Left ventricle myocardium inferior (tissue), 1 donor: ENCODE data around the gene FOXK1. TPM values are rescaled to one million over a fixed set of nuclear protein-coding genes. Genes with fewer than 3 reads are reported as not detected.
A peak's percentile ranks its signal among the peaks of the same experiment; 100 is the strongest.

Experiments
- DNase-seq: peaks from one replicate; pipeline ENCODE4 v3.0.0-alpha.2; 2020
- H3K27ac ChIP-seq: fragments of 200-600 bp; replicated peaks from 2 replicates; pipeline ENCODE4 v1.8.0; 2021
- H3K27me3 ChIP-seq: fragments of 200-600 bp; 2 replicates; pipeline ENCODE4 v1.8.0; 2021; ENCODE audit warnings: low read depth
- H3K36me3 ChIP-seq: fragments of 200-600 bp; 2 replicates; pipeline ENCODE4 v1.8.0; 2021
- H3K4me1 ChIP-seq: fragments of 200-600 bp; 2 replicates; pipeline ENCODE4 v1.8.0; 2021
- H3K4me3 ChIP-seq: fragments of 200-600 bp; 2 replicates; pipeline ENCODE4 v1.8.0; 2021; ENCODE audit warnings: mild to moderate bottlenecking, moderate library complexity
- H3K9me3 ChIP-seq: fragments of 200-600 bp; replicated peaks from 2 replicates; pipeline ENCODE4 v1.8.0; 2021
- intact Hi-C: fragments of 100-400 bp; cut with micrococcal nuclease; formaldehyde crosslinking; loops from one replicate; pipeline ENCODE4 v1.11.0; 2022
- total RNA-seq: library from RNA; stranded (reverse); fragmentation: NEBNext Ultra II Directional; extraction: Animal tissue kit (Norgen Biotek cat#: 25700); gene quantifications from one replicate; pipeline ENCODE4 v1.2.1, GENCODE V29; 2021
- TF ChIP-seq, protein P1 (sequence below): fragments of 200-600 bp; IDR thresholded peaks from 2 replicates; pipeline ENCODE4 v1.8.0; 2021; ENCODE audit warnings: antibody characterized with exemption, mild to moderate bottlenecking, borderline replicate concordance
- donor health status: DM: no; HTN: yes; CAD: no; lungs with severe emphysema.

Gene FOXK1
- total RNA-seq, 1 donor from 2014 or later = 18.3 TPM

DNA sequence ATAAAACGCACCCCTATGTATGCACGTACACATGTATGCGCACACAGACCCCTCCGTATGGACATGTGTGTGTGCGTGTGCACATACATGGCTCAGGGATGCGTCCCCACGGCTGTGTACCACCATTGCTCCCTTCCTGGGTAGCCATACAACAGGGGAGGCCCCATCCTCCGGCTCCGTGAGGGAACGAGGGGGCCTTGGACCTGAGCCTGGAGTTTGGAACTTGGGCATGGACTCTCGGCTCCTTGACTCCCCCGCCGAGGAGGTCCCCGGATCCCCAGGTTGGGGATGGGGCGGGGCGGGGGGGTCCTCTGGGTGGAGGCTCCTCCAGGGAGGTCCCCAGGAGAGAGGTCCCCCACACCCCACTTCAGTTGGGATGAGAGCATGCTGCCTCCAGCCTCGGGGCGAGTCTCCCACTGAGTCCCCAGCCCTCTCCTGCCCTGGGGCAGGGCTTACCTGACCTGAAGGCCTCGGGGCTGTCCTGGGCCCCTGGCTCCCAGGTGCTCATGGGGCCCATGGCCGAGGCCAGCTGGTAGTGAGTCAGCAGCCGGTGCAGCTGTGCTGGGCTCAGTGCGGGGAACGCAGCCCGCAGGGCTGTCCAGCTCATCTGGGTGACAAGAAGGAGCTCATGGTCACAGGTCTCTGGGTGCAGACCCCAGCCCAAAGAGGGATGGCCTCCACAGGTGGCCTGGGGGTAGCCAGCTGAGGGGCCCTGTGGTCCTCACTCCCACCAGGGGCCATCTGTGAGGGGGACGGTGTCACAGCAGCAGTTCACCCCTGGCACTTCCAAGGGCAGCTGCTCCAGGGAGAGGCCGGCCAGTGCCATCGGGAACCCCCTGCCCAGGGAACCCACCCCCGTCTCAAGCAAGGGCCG is 123.3 kb downstream of the FOXK1 start:
- intact Hi-C loops = no loop called here
- TF ChIP-seq, protein P1, sequence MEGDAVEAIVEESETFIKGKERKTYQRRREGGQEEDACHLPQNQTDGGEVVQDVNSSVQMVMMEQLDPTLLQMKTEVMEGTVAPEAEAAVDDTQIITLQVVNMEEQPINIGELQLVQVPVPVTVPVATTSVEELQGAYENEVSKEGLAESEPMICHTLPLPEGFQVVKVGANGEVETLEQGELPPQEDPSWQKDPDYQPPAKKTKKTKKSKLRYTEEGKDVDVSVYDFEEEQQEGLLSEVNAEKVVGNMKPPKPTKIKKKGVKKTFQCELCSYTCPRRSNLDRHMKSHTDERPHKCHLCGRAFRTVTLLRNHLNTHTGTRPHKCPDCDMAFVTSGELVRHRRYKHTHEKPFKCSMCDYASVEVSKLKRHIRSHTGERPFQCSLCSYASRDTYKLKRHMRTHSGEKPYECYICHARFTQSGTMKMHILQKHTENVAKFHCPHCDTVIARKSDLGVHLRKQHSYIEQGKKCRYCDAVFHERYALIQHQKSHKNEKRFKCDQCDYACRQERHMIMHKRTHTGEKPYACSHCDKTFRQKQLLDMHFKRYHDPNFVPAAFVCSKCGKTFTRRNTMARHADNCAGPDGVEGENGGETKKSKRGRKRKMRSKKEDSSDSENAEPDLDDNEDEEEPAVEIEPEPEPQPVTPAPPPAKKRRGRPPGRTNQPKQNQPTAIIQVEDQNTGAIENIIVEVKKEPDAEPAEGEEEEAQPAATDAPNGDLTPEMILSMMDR = no peak
- no peak for DNase-seq

DNA sequence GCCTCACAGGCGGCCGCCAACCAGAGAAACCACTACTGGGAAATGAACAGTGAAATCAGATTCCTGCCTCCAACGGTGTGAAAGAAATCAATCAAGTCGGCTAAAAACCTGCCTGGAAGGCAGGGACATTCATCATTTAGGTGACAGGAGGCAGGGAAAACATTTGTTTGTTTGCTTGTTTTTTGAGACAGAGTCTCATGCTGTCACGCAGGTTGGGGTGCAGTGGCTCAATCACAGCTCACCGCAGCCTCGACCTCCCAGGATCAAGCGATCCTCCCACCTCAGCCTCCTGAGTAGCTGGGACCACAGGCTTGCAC is 123.8 kb downstream of the FOXK1 start:
- DNase-seq = no peak
- intact Hi-C loops = no loop called here
- no peaks in the 10 kb centered on the region for H3K9me3 ChIP-seq
- H3K27me3 ChIP-seq = peaks cover 5% of the 10 kb centered on the region
- TF ChIP-seq, protein P1 = no peak
- H3K27ac ChIP-seq = no peak overlapping the region
- peaks cover 5% of the 10 kb centered on the region for H3K4me1 ChIP-seq
- H3K36me3 ChIP-seq = no peaks in the 10 kb centered on the region
- no peak overlapping the region for H3K4me3 ChIP-seq

More for the DNA sequence above, 123.3 kb downstream of the FOXK1 start:
- Histone ChIP-seq H3K27ac (no peak overlapping the region), H3K4me3 (no peak overlapping the region), H3K27me3 (peaks cover 5% of the 10 kb centered on the region), H3K9me3 (no peaks in the 10 kb centered on the region), H3K36me3 (no peaks in the 10 kb centered on the region), H3K4me1 (peaks cover 5% of the 10 kb centered on the region)

DNA sequence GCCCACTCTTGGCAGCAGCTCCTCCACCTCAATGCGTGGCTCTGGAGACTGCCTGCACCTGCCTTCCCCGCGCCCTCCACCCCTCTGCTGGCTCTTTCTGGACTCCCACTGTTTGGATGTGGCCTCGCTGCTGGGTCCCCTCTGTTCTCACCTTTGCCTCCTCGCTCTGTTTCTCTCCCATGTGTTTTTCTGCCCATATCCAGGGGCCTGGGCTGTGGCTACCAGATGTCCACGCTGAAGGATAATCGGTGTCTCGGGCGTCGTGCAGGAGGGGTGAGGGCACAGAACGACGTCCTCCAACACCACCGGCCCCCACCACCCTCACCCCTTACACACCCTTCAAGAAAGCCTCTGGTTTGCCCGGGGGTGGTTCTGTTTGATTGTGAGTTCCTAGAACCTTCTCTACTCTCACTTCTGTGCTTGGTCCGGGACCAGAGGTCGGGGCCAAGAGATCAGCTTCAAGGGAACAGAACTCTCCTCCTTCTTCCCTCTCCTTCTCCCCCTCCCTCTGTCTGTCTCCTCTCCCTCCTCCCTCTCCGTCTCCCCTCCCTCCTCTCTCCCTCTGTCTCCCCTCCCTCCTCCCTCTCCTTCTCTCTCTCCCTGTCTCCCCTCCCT is 125.0 kb downstream of the FOXK1 start:
- no peak for DNase-seq
- intact Hi-C loops = no loop called here
- peaks cover 5% of the 10 kb centered on the region for H3K27me3 ChIP-seq
- H3K4me3 ChIP-seq = no peak overlapping the region
- TF ChIP-seq, protein P1 = no peak
- H3K4me1 ChIP-seq = peaks cover 5% of the 10 kb centered on the region
- no peaks in the 10 kb centered on the region for H3K36me3 ChIP-seq
- H3K9me3 ChIP-seq = no peaks in the 10 kb centered on the region
- H3K27ac ChIP-seq = peak overlapping the region; percentile 57

DNA sequence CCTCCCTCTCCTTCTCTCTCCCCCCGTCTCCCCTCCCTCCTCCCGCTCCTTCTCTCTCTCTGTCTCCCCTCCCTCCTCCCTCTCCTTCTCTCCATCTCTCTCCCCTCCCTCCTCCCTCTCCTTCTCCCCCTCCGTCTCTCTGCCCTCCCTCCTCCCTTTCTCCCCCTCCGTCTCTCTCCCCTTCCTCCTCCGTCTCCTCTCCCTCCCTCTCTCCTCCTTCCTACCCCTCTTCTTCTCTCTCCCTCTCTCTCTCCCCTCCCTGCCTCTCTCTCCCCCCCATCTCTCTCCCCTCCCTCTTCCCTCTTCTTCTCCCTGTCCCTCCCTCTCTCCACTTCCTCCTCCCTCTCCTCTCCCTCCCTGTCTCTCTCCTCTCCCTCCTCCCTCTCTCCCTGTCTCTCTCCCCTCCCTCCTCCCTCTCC is 125.5 kb downstream of the FOXK1 start:
- TF ChIP-seq, protein P1 = no peak
- peaks cover 5% of the 10 kb centered on the region for H3K27me3 ChIP-seq
- H3K27ac ChIP-seq = peak overlapping the region; percentile 57
- no peaks in the 10 kb centered on the region for H3K9me3 ChIP-seq
- intact Hi-C loops = no loop called here
- H3K4me1 ChIP-seq = peaks cover 5% of the 10 kb centered on the region
- H3K36me3 ChIP-seq = no peaks in the 10 kb centered on the region
- H3K4me3 ChIP-seq = no peak overlapping the region
- DNase-seq = no peak

DNA sequence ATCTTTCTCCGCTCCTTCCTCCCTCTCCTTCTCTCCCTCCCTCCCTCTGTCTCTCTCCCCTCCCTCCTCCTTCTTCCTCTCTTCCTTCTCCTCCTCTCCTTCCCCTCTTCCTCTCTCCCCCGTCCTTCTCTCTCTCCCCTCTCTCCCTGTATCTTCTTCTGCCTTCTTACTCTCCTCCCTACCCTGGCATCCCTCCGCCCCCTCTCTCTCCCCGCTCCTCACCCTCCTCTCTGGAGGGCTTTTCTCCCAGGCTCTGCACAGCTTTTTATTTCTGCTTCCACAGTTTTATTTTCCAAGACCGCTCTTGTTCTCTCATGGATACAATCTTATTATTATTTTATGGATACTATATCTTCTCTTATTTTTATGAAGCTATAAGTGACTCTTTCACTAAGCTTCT is 125.9 kb downstream of the FOXK1 start:
- Histone ChIP-seq H3K4me1 (peaks cover 5% of the 10 kb centered on the region), H3K4me3 (no peak overlapping the region), H3K9me3 (no peaks in the 10 kb centered on the region), H3K27ac (peak overlapping the region; percentile 57), H3K27me3 (peaks cover 5% of the 10 kb centered on the region), H3K36me3 (no peaks in the 10 kb centered on the region)
- no peak for DNase-seq
- intact Hi-C loops = no loop called here
- TF ChIP-seq, protein P1 = no peak
